HepG2 (cell line): Measurements from ENCODE around the gene GRAMD1A. TPM values are rescaled to one million over a fixed set of nuclear protein-coding genes. Genes with fewer than 3 reads are reported as not detected.

Experiments used
- AHR ChIP-seq: IDR thresholded peaks from 2 replicates; pipeline ENCODE4 v1.6.1; 2018; ENCODE audit warnings: missing genetic modification reagents, missing compliant biosample characterization
- CENPX ChIP-seq: sonication (generic); formaldehyde crosslinking; IDR thresholded peaks from 2 replicates; pipeline ENCODE4 v1.9.0; 2021; ENCODE audit warnings: mild to moderate bottlenecking, missing genetic modification reagents, moderate library complexity
- HDAC6 ChIP-seq: fragments of 200-600 bp; sonication (generic); IDR thresholded peaks from 2 replicates; pipeline ENCODE4 v1.7.0; 2017; ENCODE audit warnings: mild to moderate bottlenecking, antibody characterized with exemption, low read length, low read depth
- KDM5A ChIP-seq: fragments of 200-600 bp; sonication (generic); IDR thresholded peaks from 2 replicates; pipeline ENCODE4 v1.7.0; 2018; ENCODE audit warnings: antibody characterized with exemption, mild to moderate bottlenecking, low read length, borderline replicate concordance
- KLF13 ChIP-seq: sonication (generic); formaldehyde crosslinking; IDR thresholded peaks from 2 replicates; pipeline ENCODE4 v1.4.0; 2020; ENCODE audit warnings: mild to moderate bottlenecking, missing genetic modification reagents
- MAF1 ChIP-seq: sonication (generic); formaldehyde crosslinking; IDR thresholded peaks from 2 replicates; pipeline ENCODE4 v1.5.0; 2020; ENCODE audit warnings: missing genetic modification reagents, borderline replicate concordance
- MYNN ChIP-seq: sonication (generic); formaldehyde crosslinking; IDR thresholded peaks from 2 replicates; pipeline ENCODE4 v1.4.0; 2020; ENCODE audit warnings: mild to moderate bottlenecking, low read depth, missing genetic modification reagents
- NR2F2 ChIP-seq: IDR thresholded peaks from 2 replicates; pipeline ENCODE4 v1.6.1; 2012; ENCODE audit warnings: low read depth, inconsistent platforms, borderline replicate concordance
- PITX1 ChIP-seq: sonication (generic); formaldehyde crosslinking; IDR thresholded peaks from 2 replicates; pipeline ENCODE4 v1.5.1; 2020; ENCODE audit warnings: mild to moderate bottlenecking, missing genetic modification reagents
- PRMT3 ChIP-seq: sonication (generic); formaldehyde crosslinking; IDR thresholded peaks from 2 replicates; pipeline ENCODE4 v1.8.1; 2022; ENCODE audit warnings: low read depth, mild to moderate bottlenecking, moderate library complexity, missing genetic modification reagents, borderline replicate concordance
- SRSF4 ChIP-seq: fragments of 200-400 bp; formaldehyde crosslinking; IDR thresholded peaks from one replicate; pipeline ENCODE4 v1.6.1; 2018; ENCODE audit warnings: mild to moderate bottlenecking, low read depth, low read length, moderate library complexity; ENCODE audit not compliant: poor library complexity, severe bottlenecking
- TFDP1 ChIP-seq: IDR thresholded peaks from 2 replicates; pipeline ENCODE4 v1.6.1; 2016; ENCODE audit warnings: missing compliant biosample characterization, missing genetic modification reagents, borderline replicate concordance
- ZBTB39 ChIP-seq: sonication (generic); formaldehyde crosslinking; IDR thresholded peaks from 2 replicates; pipeline ENCODE4 v1.5.0; 2020; ENCODE audit warnings: missing genetic modification reagents
- ZNF280D ChIP-seq: sonication (generic); formaldehyde crosslinking; IDR thresholded peaks from 2 replicates; pipeline ENCODE4 v1.5.1; 2020; ENCODE audit warnings: mild to moderate bottlenecking, missing genetic modification reagents
- ZNF292 ChIP-seq: sonication (generic); formaldehyde crosslinking; IDR thresholded peaks from 2 replicates; pipeline ENCODE4 v1.8.1; 2022; ENCODE audit warnings: mild to moderate bottlenecking, low read depth, missing genetic modification reagents, borderline replicate concordance
- ZNF343 ChIP-seq: sonication (generic); formaldehyde crosslinking; IDR thresholded peaks from 2 replicates; pipeline ENCODE4 v1.4.0; 2020; ENCODE audit warnings: mild to moderate bottlenecking, missing genetic modification reagents
- ZNF773 ChIP-seq: sonication (generic); formaldehyde crosslinking; IDR thresholded peaks from 2 replicates; pipeline ENCODE4 v1.4.0; 2020; ENCODE audit warnings: missing genetic modification reagents, borderline replicate concordance
- ZNF83 ChIP-seq: sonication (generic); formaldehyde crosslinking; IDR thresholded peaks from 2 replicates; pipeline ENCODE4 v1.4.0; 2020; ENCODE audit warnings: missing genetic modification reagents, mild to moderate bottlenecking, borderline replicate concordance
- ZSCAN29 ChIP-seq: sonication (generic); formaldehyde crosslinking; conservative IDR thresholded peaks from 2 replicates; pipeline ENCODE4 v1.4.0; 2020; ENCODE audit warnings: mild to moderate bottlenecking, missing genetic modification reagents
- polyA plus RNA-seq, 8 experiments: library from polyadenylated mRNA; depleted of rRNA in 3 of 8; stranded (reverse) in 7 of 8; unstranded in 1 of 8; fragments of >200 nt; fragmentation: Illumina TruSeq in 4 of 8; extraction: Trizol in 4 of 8; gene quantifications; 2 replicates each; pipeline versions ENCODE4 v1.2.1 to v1.2.3, GENCODE V29; 2011 to 2016; ENCODE audit warnings: low read depth in 4 of 8, missing spikeins in 1 of 8, mixed read lengths in 1 of 8; ENCODE audit not compliant: insufficient read depth in 1 of 8
- total RNA-seq, 5 experiments: library from RNA; depleted of rRNA; stranded (reverse); fragments of >200 nt; fragmentation: Illumina TruSeq; extraction: Trizol; gene quantifications; 2 replicates each; pipeline ENCODE4 v1.2.3, GENCODE V29; 2016; ENCODE audit warnings: low read depth in 1 of 5
- TF ChIP-seq, protein P1 (sequence below): sonication (generic); formaldehyde crosslinking; IDR thresholded peaks from 2 replicates; pipeline ENCODE4 v1.8.0; 2022; ENCODE audit warnings: missing genetic modification reagents, mild to moderate bottlenecking, inconsistent platforms, borderline replicate concordance
- TF ChIP-seq, protein P2 (sequence below): sonication (generic); formaldehyde crosslinking; IDR thresholded peaks from 2 replicates; pipeline ENCODE4 v1.4.0; 2020; ENCODE audit warnings: missing genetic modification reagents, low read depth, mild to moderate bottlenecking, borderline replicate concordance

Gene GRAMD1A
- total and polyA plus RNA-seq, 2 of the 13 experiments (the other 11 are each of a cell fraction or from before 2014, with no cell fraction given): 14.7 to 181 TPM

DNA sequence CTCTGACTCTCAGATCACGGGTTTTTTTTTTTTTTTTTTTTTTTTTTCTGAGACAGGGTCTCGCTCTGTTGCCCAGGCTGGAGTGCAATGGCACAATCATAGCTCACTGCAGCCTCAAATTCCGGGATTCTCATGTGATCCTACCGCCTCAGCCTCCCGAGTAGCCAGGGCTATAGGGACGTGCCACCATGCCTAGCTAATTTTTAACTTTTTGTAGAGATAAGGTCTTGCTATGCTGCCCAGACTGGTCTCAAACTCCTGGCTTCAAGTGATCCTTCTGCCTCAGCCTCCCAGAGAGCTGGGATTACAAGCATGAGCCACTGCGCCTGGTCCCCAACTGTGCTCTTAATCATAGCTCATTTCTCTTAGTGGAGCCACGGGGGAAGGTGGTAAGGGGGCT, 4.6 kb upstream of the GRAMD1A start (continued):
- TF ChIP-seq MYNN (CRISPR knock-in tag): no peak
- TF ChIP-seq, protein P1, sequence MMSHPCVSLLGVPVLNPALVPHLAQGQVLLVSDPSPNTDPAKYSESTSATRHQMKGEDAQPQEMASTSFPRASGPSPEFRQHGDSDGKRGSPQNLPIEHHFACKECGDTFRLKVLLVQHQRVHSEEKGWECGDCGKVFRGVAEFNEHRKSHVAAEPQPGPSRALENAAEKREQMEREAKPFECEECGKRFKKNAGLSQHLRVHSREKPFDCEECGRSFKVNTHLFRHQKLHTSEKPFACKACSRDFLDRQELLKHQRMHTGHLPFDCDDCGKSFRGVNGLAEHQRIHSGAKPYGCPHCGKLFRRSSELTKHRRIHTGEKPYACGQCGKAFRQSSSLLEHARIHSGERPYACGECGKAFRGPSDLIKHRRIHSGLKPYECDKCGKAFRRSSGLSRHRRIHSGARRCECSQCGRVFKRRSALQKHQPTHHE (CRISPR knock-in tag): no peak
- no peak for TF ChIP-seq ZNF343
- 0 out of 2 replicates have a peak, but pooled peaks have one; percentile 30 for TF ChIP-seq PITX1 (CRISPR knock-in tag)
- TF ChIP-seq SRSF4: no peak
- TF ChIP-seq ZNF83 (CRISPR knock-in tag): no peak
- peak; percentile 75; the same call in 1 of the 2 replicates for TF ChIP-seq ZNF280D (CRISPR knock-in tag)
- no peak for TF ChIP-seq KLF13
- TF ChIP-seq KDM5A: no peak
- TF ChIP-seq HDAC6: no peak
- TF ChIP-seq AHR (CRISPR knock-in tag): no peak
- no peak for TF ChIP-seq CENPX (CRISPR knock-in tag)
- TF ChIP-seq ZSCAN29 (CRISPR knock-in tag): peak; percentile 26; the same call in 1 of the 2 replicates
- TF ChIP-seq, protein P2, sequence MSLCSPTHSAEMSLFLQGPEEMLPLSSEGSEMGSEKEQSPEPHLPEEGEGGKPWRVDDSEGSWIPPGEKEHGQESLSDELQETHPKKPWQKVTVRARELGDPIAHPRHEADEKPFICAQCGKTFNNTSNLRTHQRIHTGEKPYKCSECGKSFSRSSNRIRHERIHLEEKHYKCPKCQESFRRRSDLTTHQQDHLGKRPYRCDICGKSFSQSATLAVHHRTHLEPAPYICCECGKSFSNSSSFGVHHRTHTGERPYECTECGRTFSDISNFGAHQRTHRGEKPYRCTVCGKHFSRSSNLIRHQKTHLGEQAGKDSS (CRISPR knock-in tag): 0 out of 2 replicates have a peak, but pooled peaks have one; percentile 46
- no peak for TF ChIP-seq ZBTB39 (CRISPR knock-in tag)
- no peak for TF ChIP-seq TFDP1 (CRISPR knock-in tag)
- no peak; the same call in 1 of the 2 replicates for TF ChIP-seq NR2F2
- no peak for TF ChIP-seq MAF1 (CRISPR knock-in tag)
- no peak for TF ChIP-seq ZNF773 (CRISPR knock-in tag)
- TF ChIP-seq ZNF292 (CRISPR knock-in tag): peak; percentile 34; the same call in 1 of the 2 replicates
- no peak for TF ChIP-seq PRMT3 (CRISPR knock-in tag)
